Peyer's patch (tissue), 4 donors: ENCODE measurements around the gene IMPDH2. TPM values are rescaled to one million over a fixed set of nuclear protein-coding genes. Genes with fewer than 3 reads are reported as not detected.

Experiments used
- DNase-seq, 3 donors: peaks; one replicate each; pipeline ENCODE4 v3.0.0-alpha.2; 2017 to 2019
- H3K27ac ChIP-seq, 4 donors: fragments of 200-600 bp; sonication (generic); one replicate each; pipeline ENCODE4 v1.5.1; 2016 to 2019
- H3K27me3 ChIP-seq, 2 donors: fragments of 200-600 bp; sonication (generic); one replicate each; pipeline ENCODE4 v1.5.1; 2019
- H3K36me3 ChIP-seq, 3 donors: fragments of 200-600 bp; sonication (generic); one replicate each; pipeline ENCODE4 v1.5.1; 2016 to 2019
- H3K4me1 ChIP-seq, 4 donors: fragments of 200-600 bp; sonication (generic); one replicate each; pipeline ENCODE4 v1.5.1; 2016 to 2019
- H3K4me3 ChIP-seq, 4 donors: fragments of 200-600 bp; sonication (generic); 1 replicate in 3 of 4; 2 replicates in 1 of 4; pipeline ENCODE4 v1.5.1; 2016 to 2019; ENCODE audit warnings: mild to moderate bottlenecking in 1 of 4
- H3K9me3 ChIP-seq, 4 donors: fragments of 200-600 bp; sonication (generic); one replicate each; pipeline ENCODE4 v1.5.1; 2016 to 2019; ENCODE audit warnings: mild to moderate bottlenecking in 1 of 4
- POLR2A ChIP-seq, 2 donors: fragments of 450-650 bp; IDR thresholded peaks; one replicate each; pipeline ENCODE4 v1.5.1; 2017; ENCODE audit warnings: antibody characterized with exemption in 2 of 2, mild to moderate bottlenecking in 2 of 2, moderate library complexity in 2 of 2
- small RNA-seq, 2 donors: library from RNA; depleted of rRNA; stranded (forward); fragments of <200 nt; gene quantifications; one replicate each; pipeline ENCODE3, GENCODE V24; 2016
- total RNA-seq, 4 donors: library from RNA; depleted of rRNA; stranded (reverse); fragments of >200 nt; gene quantifications; one replicate each; pipeline ENCODE4 v1.1.0, GENCODE V29; 2016
- TF ChIP-seq, protein P1 (sequence below), 6 experiments: fragments of 450-650 bp in 4 of 6; fragments of 200-600 bp in 2 of 6; sonication (generic) in 1 of 6; IDR thresholded peaks; one replicate each; pipeline ENCODE4 v1.5.1; 2017 to 2019; ENCODE audit warnings: antibody characterized with exemption in 6 of 6, mild to moderate bottlenecking in 3 of 6, moderate library complexity in 1 of 6

IMPDH2 gene
- total RNA-seq, 4 donors from 2014 or later = 58.8 to 149 (median 68.5) TPM

DNA sequence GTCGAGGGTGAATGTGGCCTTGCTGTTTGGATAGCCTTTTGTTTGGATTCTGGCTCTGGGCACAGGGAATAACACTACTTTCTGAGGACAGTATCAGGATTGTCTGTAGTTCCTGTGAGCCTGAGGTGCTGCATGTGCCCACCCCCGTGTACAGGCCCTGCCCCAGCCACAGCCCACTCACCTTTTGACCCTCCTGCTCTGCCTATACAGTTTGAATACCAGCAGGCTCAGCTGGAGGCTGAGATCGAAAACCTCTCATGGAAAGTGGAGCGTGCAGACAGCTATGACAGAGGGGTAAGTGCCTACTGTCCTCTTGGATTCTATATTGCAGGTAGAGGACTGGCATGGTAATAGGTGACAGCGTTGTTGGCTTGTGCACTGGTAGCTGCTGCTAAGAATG is 46.5 kb downstream of the IMPDH2 start:
- Histone ChIP-seq H3K4me3 (no peak overlapping the region), H3K36me3 (peaks cover 0 to 81% (median 0%) of the 10 kb centered on the region in 3 donors), H3K27me3 (no peaks in the 10 kb centered on the region), H3K4me1 (no peaks in the 10 kb centered on the region), H3K9me3 (no peaks in the 10 kb centered on the region), H3K27ac (no peak overlapping the region)
- DNase-seq = no peak
- TF ChIP-seq, protein P1, sequence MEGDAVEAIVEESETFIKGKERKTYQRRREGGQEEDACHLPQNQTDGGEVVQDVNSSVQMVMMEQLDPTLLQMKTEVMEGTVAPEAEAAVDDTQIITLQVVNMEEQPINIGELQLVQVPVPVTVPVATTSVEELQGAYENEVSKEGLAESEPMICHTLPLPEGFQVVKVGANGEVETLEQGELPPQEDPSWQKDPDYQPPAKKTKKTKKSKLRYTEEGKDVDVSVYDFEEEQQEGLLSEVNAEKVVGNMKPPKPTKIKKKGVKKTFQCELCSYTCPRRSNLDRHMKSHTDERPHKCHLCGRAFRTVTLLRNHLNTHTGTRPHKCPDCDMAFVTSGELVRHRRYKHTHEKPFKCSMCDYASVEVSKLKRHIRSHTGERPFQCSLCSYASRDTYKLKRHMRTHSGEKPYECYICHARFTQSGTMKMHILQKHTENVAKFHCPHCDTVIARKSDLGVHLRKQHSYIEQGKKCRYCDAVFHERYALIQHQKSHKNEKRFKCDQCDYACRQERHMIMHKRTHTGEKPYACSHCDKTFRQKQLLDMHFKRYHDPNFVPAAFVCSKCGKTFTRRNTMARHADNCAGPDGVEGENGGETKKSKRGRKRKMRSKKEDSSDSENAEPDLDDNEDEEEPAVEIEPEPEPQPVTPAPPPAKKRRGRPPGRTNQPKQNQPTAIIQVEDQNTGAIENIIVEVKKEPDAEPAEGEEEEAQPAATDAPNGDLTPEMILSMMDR (IDR thresholded peaks at IDR 0.05) = no peak
- no peak for TF ChIP-seq POLR2A (IDR thresholded peaks at IDR 0.05)

DNA sequence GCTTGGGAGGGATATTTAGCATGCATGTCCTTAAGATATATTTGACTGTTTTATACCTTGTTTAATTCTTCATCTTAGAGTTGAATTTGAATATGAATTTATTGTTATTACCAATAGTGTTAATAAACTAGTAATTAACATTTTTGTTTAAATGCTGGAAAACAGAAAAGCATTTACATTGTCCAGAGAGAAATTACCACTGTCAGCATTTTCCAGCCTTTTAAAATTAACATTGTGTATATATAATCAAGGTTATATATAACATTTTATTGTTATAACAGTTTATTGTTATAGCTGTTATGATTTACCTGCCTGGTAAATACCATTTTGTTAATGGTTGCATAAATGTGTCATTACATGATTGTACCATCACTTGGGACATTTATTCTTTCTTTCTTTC is 47.2 kb downstream of the IMPDH2 start:
- Histone ChIP-seq H3K27me3 (no peaks in the 10 kb centered on the region), H3K36me3 (peaks cover 0 to 87% (median 0%) of the 10 kb centered on the region in 3 donors), H3K9me3 (no peaks in the 10 kb centered on the region), H3K27ac (no peak overlapping the region), H3K4me1 (no peaks in the 10 kb centered on the region), H3K4me3 (no peak overlapping the region)
- DNase-seq = no peak
- TF ChIP-seq, protein P1 (IDR thresholded peaks at IDR 0.05) = no peak
- TF ChIP-seq POLR2A (IDR thresholded peaks at IDR 0.05) = no peak

DNA sequence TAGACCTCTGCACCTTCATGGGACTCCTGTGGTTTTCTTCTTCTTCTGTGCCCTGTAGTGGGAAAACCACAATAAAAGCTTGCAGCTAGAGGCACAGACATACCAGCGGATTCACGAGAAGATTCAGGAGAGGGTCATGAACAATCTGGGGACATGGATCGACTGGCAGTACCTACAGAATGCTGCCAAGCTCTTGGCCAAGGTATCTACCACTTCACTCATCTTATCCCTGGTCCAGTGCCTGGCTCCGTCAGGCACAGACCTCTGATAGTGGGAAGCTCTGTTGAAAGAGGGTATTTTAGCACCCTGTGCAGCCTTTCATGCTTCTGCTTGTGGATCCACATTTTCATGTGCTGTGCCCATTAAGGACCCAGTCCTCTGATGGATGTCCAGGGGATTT is 48.9 kb downstream of the IMPDH2 start:
- no peaks in the 10 kb centered on the region for H3K9me3 ChIP-seq
- H3K4me1 ChIP-seq = no peaks in the 10 kb centered on the region
- H3K27me3 ChIP-seq = no peaks in the 10 kb centered on the region
- TF ChIP-seq, protein P1 (IDR thresholded peaks at IDR 0.05) = no peak
- no peak for TF ChIP-seq POLR2A (IDR thresholded peaks at IDR 0.05)
- DNase-seq = no peak
- H3K27ac ChIP-seq = no peak overlapping the region
- H3K36me3 ChIP-seq = peaks cover 0 to 92% (median 0%) of the 10 kb centered on the region in 3 donors
- no peak overlapping the region for H3K4me3 ChIP-seq

DNA sequence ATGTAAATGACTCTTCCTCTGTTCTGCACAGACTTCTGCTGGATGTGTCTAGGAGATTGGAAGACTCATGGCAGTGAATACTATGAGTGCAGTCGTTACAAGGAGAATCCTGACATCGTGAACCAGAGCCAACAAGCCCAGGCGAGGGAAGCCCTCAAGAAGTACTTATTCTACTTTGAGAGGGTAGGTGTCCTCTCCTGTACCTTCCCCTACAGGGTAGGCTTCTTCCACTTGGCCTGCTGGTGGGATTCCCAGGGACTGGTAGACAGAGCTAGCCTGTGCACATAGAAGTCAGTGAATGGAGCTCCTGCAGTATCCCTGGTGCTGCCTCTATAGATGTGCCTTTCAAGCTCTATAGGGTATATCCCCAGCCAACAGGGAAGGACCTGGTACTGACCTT is 49.7 kb downstream of the IMPDH2 start:
- H3K9me3 ChIP-seq = no peaks in the 10 kb centered on the region
- no peak overlapping the region for H3K27ac ChIP-seq
- no peak overlapping the region for H3K4me3 ChIP-seq
- peaks cover 0 to 93% (median 0%) of the 10 kb centered on the region in 3 donors for H3K36me3 ChIP-seq
- no peak for DNase-seq
- no peaks in the 10 kb centered on the region for H3K27me3 ChIP-seq
- no peaks in the 10 kb centered on the region for H3K4me1 ChIP-seq
- TF ChIP-seq, protein P1 (IDR thresholded peaks at IDR 0.05) = no peak
- TF ChIP-seq POLR2A (IDR thresholded peaks at IDR 0.05) = no peak

Small RNA genes within 50 kb of the gene (small RNA-seq; reads per million reads assigned to genes)
- gene MIR191 (5,998 to 8,581 reads per million in 2 donors), gene MIR425 (9.1 to 62.6 reads per million in 2 donors)

Other genes starting within 250 kb of the IMPDH2 start
- 10 to 100 TPM; 21.0 to 34.7 (median 25.8) TPM for gene PRKAR2A, start 181.5 kb downstream of the IMPDH2 start, total RNA-seq
- gene SLC25A20, start 130.5 kb downstream of the IMPDH2 start, total RNA-seq = 100 to 1,000 TPM in 1 of 4 donors, 10 to 100 TPM in 3; 29.7 to 138 (median 68.9) TPM
- gene ARIH2, start 110.6 kb downstream of the IMPDH2 start, total RNA-seq = 100 to 1,000 TPM in 3 of 4 donors, 10 to 100 TPM in 1; 59.7 to 184 (median 111) TPM
- gene P4HTM, start 39.2 kb downstream of the IMPDH2 start, total RNA-seq = 10 to 100 TPM; 47.0 to 95.9 (median 78.0) TPM
- gene WDR6, start 22.0 kb downstream of the IMPDH2 start, total RNA-seq = 100 to 1,000 TPM in 3 of 4 donors, 10 to 100 TPM in 1; 96.7 to 233 (median 179) TPM
- gene DALRD3, start 10.8 kb downstream of the IMPDH2 start, total RNA-seq = 10 to 100 TPM; 31.4 to 49.5 (median 33.1) TPM
- 100 to 1,000 TPM in 2 of 4 donors, 10 to 100 TPM in 2; 64.7 to 164 (median 106) TPM for gene NDUFAF3, start 7.3 kb downstream of the IMPDH2 start, total RNA-seq
- 100 to 1,000 TPM in 2 of 4 donors, 10 to 100 TPM in 2; 61.1 to 132 (median 99.7) TPM for gene QRICH1, start 64.7 kb upstream of the IMPDH2 start, total RNA-seq
- gene QARS1, start 75.4 kb upstream of the IMPDH2 start, total RNA-seq = 100 to 1,000 TPM; 295 to 361 (median 342) TPM
- gene USP19, start 91.4 kb upstream of the IMPDH2 start, total RNA-seq = 10 to 100 TPM; 42.9 to 96.0 (median 61.8) TPM
- 100 to 1,000 TPM; 293 to 476 (median 348) TPM for gene LAMB2, start 103.7 kb upstream of the IMPDH2 start, total RNA-seq
- gene CCDC71, start 136.9 kb upstream of the IMPDH2 start, total RNA-seq = 10 to 100 TPM; 12.4 to 39.3 (median 37.5) TPM
- gene KLHDC8B, start 142.2 kb upstream of the IMPDH2 start, total RNA-seq = 10 to 100 TPM in 1 of 4 donors, 1 to 10 TPM in 3; 3.9 to 13.7 (median 9.5) TPM
- gene C3orf62, start 247.8 kb upstream of the IMPDH2 start, total RNA-seq = 10 to 100 TPM in 1 of 4 donors, 1 to 10 TPM in 3; 4.4 to 24.8 (median 5.3) TPM